Endodermal cell (in vitro differentiated cells): Measurements from ENCODE around the gene GLG1. TPM values are rescaled to one million over a fixed set of nuclear protein-coding genes. Genes with fewer than 3 reads are reported as not detected.

Experiments used
- DNase-seq: peaks from one replicate; pipeline ENCODE4 v3.0.0-alpha.2; 2017
- H3K27ac ChIP-seq: 2 replicates; pipeline ENCODE4 v1.5.1; 2013; ENCODE audit warnings: mild to moderate bottlenecking, low read depth, low read length, moderate library complexity
- H3K27me3 ChIP-seq: 2 replicates; pipeline ENCODE4 v1.6.1; 2013; ENCODE audit warnings: mild to moderate bottlenecking, low read length, moderate library complexity; ENCODE audit not compliant: insufficient read depth, control insufficient read depth, poor library complexity, severe bottlenecking
- H3K36me3 ChIP-seq: 2 replicates; pipeline ENCODE4 v1.7.0; 2013; ENCODE audit warnings: mild to moderate bottlenecking, low read length, moderate library complexity; ENCODE audit not compliant: control insufficient read depth, insufficient read depth
- H3K4me1 ChIP-seq: one replicate; pipeline ENCODE4 v1.7.0; 2013; ENCODE audit warnings: low read length; ENCODE audit not compliant: control insufficient read depth, insufficient read depth
- H3K4me3 ChIP-seq: 2 replicates; pipeline ENCODE4 v1.5.1; 2013; ENCODE audit warnings: mild to moderate bottlenecking, low read length, moderate library complexity
- H3K9ac ChIP-seq: 2 replicates; pipeline ENCODE4 v1.6.1; 2013; ENCODE audit warnings: mild to moderate bottlenecking, low read length, moderate library complexity; ENCODE audit not compliant: poor library complexity, severe bottlenecking; ENCODE audit errors: extremely low read depth
- H3K9me3 ChIP-seq: 2 replicates; pipeline ENCODE4 v1.6.1; 2013; ENCODE audit warnings: mild to moderate bottlenecking, low read length, moderate library complexity; ENCODE audit not compliant: control insufficient read depth
- H3K27ac Mint-ChIP-seq: 2 replicates; pipeline ENCODE4 v1.8.0; 2020; ENCODE audit warnings: mixed read lengths
- H3K27me3 Mint-ChIP-seq: 2 replicates; pipeline ENCODE4 v1.8.0; 2021; ENCODE audit warnings: mild to moderate bottlenecking, mixed read lengths; ENCODE audit not compliant: insufficient read depth
- H3K36me3 Mint-ChIP-seq: 2 replicates; pipeline ENCODE4 v1.8.0; 2020; ENCODE audit warnings: low read depth, mixed read lengths
- H3K4me1 Mint-ChIP-seq: 2 replicates; pipeline ENCODE4 v1.8.0; 2020; ENCODE audit warnings: mixed read lengths
- H3K4me3 Mint-ChIP-seq: 2 replicates; pipeline ENCODE4 v1.8.0; 2020; ENCODE audit warnings: mild to moderate bottlenecking, moderate library complexity, mixed read lengths
- H3K9me3 Mint-ChIP-seq: 2 replicates; pipeline ENCODE4 v1.8.0; 2020; ENCODE audit warnings: mild to moderate bottlenecking, mixed read lengths
- WGBS, 2 experiments: methylation state at CpG; one replicate each; pipeline versions ENCODE4 v1.1.5 to v1.1.7; 2013; ENCODE audit warnings: missing lambda C conversion rate in 2 of 2, mixed read lengths in 1 of 2; ENCODE audit not compliant: insufficient coverage in 1 of 2, insufficient read length in 1 of 2; 5-methylcytosine and 5-hydroxymethylcytosine counted together
- total RNA-seq, 2 donors: library from RNA; stranded (reverse); fragmentation: NEBNext Ultra II Directional in 1 of 2; extraction: Animal tissue kit (Norgen Biotek cat#: 25700) in 1 of 2; gene quantifications; 2 replicates in 1 of 2; 3 replicates in 1 of 2; pipeline ENCODE4 v1.2.1, GENCODE V29; 2021
- TF ChIP-seq, protein P1 (sequence below): fragments of 200-600 bp; sonication (generic); conservative IDR thresholded peaks from 2 replicates; pipeline ENCODE4 v1.5.0; 2021; ENCODE audit warnings: antibody characterized with exemption, mild to moderate bottlenecking

Gene GLG1
- total RNA-seq, 2 donors from 2014 or later = 120 to 136 TPM

DNA sequence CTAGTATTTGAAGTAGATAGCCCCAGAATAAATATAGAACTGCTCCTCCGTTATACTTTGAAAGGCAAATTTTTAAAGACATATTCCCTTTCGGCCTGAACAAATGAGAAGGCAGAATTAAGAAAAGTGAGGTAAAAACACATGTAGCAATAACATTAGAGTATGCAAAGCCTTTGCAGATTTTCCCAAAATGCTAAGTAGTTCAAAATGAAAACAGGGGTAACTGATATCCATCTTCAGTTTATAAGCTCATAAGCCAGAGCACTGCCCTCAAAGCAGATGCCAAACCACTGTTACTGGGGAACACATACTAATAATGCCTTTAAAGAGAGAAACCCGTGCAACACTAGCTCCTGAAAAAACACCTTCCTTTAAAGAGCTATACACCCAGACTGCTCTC is 134.4 kb downstream of the GLG1 start:
- no peak overlapping the region for H3K4me3 ChIP-seq
- Mint-ChIP-seq H3K9me3 (no peaks in the 10 kb centered on the region), H3K27me3 (no peaks in the 10 kb centered on the region), H3K27ac (no peak overlapping the region), H3K4me3 (no peak overlapping the region), H3K36me3 (peaks cover 72% of the 10 kb centered on the region), H3K4me1 (no peaks in the 10 kb centered on the region)
- DNase-seq = no peak
- peaks cover 82% of the 10 kb centered on the region for H3K36me3 ChIP-seq
- no peaks in the 10 kb centered on the region for H3K9me3 ChIP-seq
- no peak overlapping the region for H3K9ac ChIP-seq
- no peaks in the 10 kb centered on the region for H3K27me3 ChIP-seq
- TF ChIP-seq, protein P1, sequence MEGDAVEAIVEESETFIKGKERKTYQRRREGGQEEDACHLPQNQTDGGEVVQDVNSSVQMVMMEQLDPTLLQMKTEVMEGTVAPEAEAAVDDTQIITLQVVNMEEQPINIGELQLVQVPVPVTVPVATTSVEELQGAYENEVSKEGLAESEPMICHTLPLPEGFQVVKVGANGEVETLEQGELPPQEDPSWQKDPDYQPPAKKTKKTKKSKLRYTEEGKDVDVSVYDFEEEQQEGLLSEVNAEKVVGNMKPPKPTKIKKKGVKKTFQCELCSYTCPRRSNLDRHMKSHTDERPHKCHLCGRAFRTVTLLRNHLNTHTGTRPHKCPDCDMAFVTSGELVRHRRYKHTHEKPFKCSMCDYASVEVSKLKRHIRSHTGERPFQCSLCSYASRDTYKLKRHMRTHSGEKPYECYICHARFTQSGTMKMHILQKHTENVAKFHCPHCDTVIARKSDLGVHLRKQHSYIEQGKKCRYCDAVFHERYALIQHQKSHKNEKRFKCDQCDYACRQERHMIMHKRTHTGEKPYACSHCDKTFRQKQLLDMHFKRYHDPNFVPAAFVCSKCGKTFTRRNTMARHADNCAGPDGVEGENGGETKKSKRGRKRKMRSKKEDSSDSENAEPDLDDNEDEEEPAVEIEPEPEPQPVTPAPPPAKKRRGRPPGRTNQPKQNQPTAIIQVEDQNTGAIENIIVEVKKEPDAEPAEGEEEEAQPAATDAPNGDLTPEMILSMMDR = no peak
- WGBS, 2 experiments = 94 to 95% methylated on average over 2 to 3 of the region's 3 CpGs
- H3K27ac ChIP-seq = no peak overlapping the region
- H3K4me1 ChIP-seq = no peaks in the 10 kb centered on the region

DNA sequence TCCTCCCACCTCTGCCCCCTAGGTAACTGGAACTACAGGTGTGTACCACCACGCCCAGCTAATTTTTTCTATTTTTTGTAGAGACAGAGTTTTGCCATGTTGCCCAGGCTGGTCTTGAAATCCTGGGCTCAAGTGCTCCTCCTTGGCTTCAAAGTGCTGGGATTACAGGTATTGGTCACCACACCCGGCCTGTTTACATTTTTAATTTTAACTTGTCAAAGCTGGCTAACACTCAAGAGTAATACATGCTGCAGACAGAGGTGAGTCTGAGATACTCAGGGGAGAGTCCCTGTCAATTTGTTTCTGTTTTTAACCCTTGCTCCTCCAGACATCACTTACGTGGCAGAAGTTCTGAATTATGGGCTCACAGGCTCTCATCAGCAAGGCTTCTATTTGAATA is 134.9 kb downstream of the GLG1 start:
- no peak overlapping the region for H3K4me3 ChIP-seq
- H3K4me1 Mint-ChIP-seq = no peaks in the 10 kb centered on the region
- H3K9ac ChIP-seq = no peak overlapping the region
- TF ChIP-seq, protein P1 = no peak
- no peaks in the 10 kb centered on the region for H3K9me3 Mint-ChIP-seq
- DNase-seq = no peak
- H3K27ac ChIP-seq = no peak overlapping the region
- 100% methylated on average over 2 to 3 of the region's 3 CpGs for whole genome bisulfite sequencing, 2 experiments
- H3K36me3 Mint-ChIP-seq = peaks cover 71% of the 10 kb centered on the region
- H3K9me3 ChIP-seq = no peaks in the 10 kb centered on the region
- no peak overlapping the region for H3K4me3 Mint-ChIP-seq
- no peak overlapping the region for H3K27ac Mint-ChIP-seq
- no peaks in the 10 kb centered on the region for H3K4me1 ChIP-seq
- H3K27me3 Mint-ChIP-seq = no peaks in the 10 kb centered on the region
- H3K36me3 ChIP-seq = peaks cover 82% of the 10 kb centered on the region
- H3K27me3 ChIP-seq = no peaks in the 10 kb centered on the region

DNA sequence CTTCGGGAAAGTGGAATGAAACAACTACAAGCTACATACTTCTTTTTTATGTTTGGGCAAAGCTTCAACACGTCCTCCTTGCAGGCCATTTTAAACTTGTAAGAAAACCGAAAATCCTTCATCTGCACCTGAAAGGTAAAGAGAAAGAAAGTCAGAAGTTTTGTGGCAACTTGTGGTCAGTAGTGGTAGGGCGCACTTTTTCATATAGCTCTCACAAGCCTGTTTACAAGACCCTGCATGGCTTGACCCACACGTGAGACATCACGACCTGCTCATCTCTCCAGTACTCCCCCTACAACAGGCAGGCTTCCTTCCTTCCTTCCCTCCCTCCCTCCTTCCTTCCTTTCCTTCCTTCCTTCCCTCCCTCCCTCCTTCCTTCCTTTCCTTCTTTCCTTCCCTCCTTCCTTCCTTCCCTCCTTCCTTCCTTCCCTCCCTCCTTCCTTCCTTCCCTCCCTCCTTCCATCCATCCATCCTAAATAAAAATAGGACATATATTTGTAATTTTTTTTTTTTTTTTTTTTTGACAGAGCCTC is 136.9 kb downstream of the GLG1 start:
- TF ChIP-seq, protein P1 = peak; percentile 22
- no peak overlapping the region for H3K9ac ChIP-seq
- H3K36me3 Mint-ChIP-seq = peaks cover 69% of the 10 kb centered on the region
- no peaks in the 10 kb centered on the region for H3K27me3 Mint-ChIP-seq
- H3K4me1 ChIP-seq = no peaks in the 10 kb centered on the region
- no peak for DNase-seq
- no peak overlapping the region for H3K27ac ChIP-seq
- peaks cover 82% of the 10 kb centered on the region for H3K36me3 ChIP-seq
- H3K4me3 Mint-ChIP-seq = no peak overlapping the region
- no peaks in the 10 kb centered on the region for H3K9me3 Mint-ChIP-seq
- peak overlapping the region; percentile 24 for H3K27ac Mint-ChIP-seq
- H3K9me3 ChIP-seq = no peaks in the 10 kb centered on the region
- no peak overlapping the region for H3K4me3 ChIP-seq
- 92 to 93% methylated on average over 3 to 5 of the region's 6 CpGs for WGBS, 2 experiments
- no peaks in the 10 kb centered on the region for H3K27me3 ChIP-seq
- no peaks in the 10 kb centered on the region for H3K4me1 Mint-ChIP-seq
